ENCODE data around the gene EPAS1.

The EPAS1 gene

GRCh38 chr2:46325182-46325928, 28.1 kb downstream of the EPAS1 start:
- peak; percentile 69 for DNase-seq (ENCODE audit: low read depth)

- DNase-seq (ENCODE audit: low read depth): peak; percentile 99
Measured at GRCh38 chr2:46326231-46326980, 29.2 kb downstream of the EPAS1 start.

- DNase-seq (ENCODE audit: low read depth): no peak
Measured at GRCh38 chr2:46327627-46328026, 30.4 kb downstream of the EPAS1 start.

GRCh38 chr2:46328291-46328690, 31.1 kb downstream of the EPAS1 start:
- peak; percentile 57 for DNase-seq (ENCODE audit: low read depth)

GRCh38 chr2:46328829-46329228, 31.6 kb downstream of the EPAS1 start:
- DNase-seq (ENCODE audit: low read depth): no peak

GRCh38 chr2:46329340-46329739, 32.1 kb downstream of the EPAS1 start:
- DNase-seq (ENCODE audit: low read depth): no peak

GRCh38 chr2:46329803-46330775, 32.9 kb downstream of the EPAS1 start:
- peak; percentile 98 for DNase-seq (ENCODE audit: low read depth)

- DNase-seq (ENCODE audit: low read depth): no peak
Measured at GRCh38 chr2:46331109-46331766, 34.0 kb downstream of the EPAS1 start.

GRCh38 chr2:46332686-46333281, 35.6 kb downstream of the EPAS1 start:
- peak; percentile 68 for DNase-seq (ENCODE audit: low read depth)

GRCh38 chr2:46333912-46334311, 36.7 kb downstream of the EPAS1 start:
- DNase-seq (ENCODE audit: low read depth): no peak

- DNase-seq (ENCODE audit: low read depth): peak; percentile 97
Measured at GRCh38 chr2:46334389-46335271, 37.4 kb downstream of the EPAS1 start.

- peak; percentile 76 for DNase-seq (ENCODE audit: low read depth)
Measured at GRCh38 chr2:46335391-46336282, 38.4 kb downstream of the EPAS1 start.

GRCh38 chr2:46336283-46336959, 39.2 kb downstream of the EPAS1 start:
- DNase-seq (ENCODE audit: low read depth): no peak

GRCh38 chr2:46337208-46337994, 40.2 kb downstream of the EPAS1 start:
- no peak for DNase-seq (ENCODE audit: low read depth)

GRCh38 chr2:46338674-46339073, 41.5 kb downstream of the EPAS1 start:
- no peak for DNase-seq (ENCODE audit: low read depth)

- DNase-seq (ENCODE audit: low read depth): no peak
Measured at GRCh38 chr2:46339200-46339599, 42.0 kb downstream of the EPAS1 start.

- peak; percentile 86 for DNase-seq (ENCODE audit: low read depth)
Measured at GRCh38 chr2:46339676-46340459, 42.7 kb downstream of the EPAS1 start.

All from amniotic epithelial cell (primary cell).